ENCODE measurements around the gene PAQR9. TPM values are rescaled to one million over a fixed set of nuclear protein-coding genes. Genes with fewer than 3 reads are reported as not detected.

PAQR9 gene
- total RNA-seq, 1 donor from 2014 or later, result not detected

DNA sequence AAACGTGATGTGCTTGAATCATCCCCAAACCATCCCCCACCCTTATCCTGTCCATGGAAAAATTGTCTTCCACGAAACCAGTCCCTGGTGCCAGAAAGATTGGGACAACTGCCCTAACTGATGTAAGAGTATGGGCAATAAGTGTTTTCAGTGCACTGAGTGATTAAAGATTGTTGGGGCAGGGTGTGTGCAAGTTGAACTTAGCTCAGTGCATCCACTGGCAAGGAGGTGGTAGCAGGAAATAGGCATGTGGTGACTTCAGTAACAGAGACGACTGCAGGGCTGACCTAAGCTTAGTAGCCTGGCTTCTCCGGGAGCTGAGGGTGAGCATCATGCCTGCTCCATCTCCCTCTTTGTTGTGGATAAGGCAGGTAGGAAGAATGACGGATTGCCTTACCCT is 27.5 kb downstream of the PAQR9 start:
- no peak for DNase-seq (ENCODE audit: low spot score in 2 of 2, unreplicated experiment in 2 of 2)
- Mint-ChIP-seq H3K4me1 (peaks cover 11% of the 10 kb centered on the region), H3K4me3 (no peak overlapping the region), H3K36me3 (no peaks in the 10 kb centered on the region), H3K27ac (no peak overlapping the region), H3K9me3 (no peaks in the 10 kb centered on the region), H3K27me3 (ENCODE audit: low read depth) (peaks cover 2% of the 10 kb centered on the region)
- TF ChIP-seq, protein P1, sequence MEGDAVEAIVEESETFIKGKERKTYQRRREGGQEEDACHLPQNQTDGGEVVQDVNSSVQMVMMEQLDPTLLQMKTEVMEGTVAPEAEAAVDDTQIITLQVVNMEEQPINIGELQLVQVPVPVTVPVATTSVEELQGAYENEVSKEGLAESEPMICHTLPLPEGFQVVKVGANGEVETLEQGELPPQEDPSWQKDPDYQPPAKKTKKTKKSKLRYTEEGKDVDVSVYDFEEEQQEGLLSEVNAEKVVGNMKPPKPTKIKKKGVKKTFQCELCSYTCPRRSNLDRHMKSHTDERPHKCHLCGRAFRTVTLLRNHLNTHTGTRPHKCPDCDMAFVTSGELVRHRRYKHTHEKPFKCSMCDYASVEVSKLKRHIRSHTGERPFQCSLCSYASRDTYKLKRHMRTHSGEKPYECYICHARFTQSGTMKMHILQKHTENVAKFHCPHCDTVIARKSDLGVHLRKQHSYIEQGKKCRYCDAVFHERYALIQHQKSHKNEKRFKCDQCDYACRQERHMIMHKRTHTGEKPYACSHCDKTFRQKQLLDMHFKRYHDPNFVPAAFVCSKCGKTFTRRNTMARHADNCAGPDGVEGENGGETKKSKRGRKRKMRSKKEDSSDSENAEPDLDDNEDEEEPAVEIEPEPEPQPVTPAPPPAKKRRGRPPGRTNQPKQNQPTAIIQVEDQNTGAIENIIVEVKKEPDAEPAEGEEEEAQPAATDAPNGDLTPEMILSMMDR (IDR thresholded peaks at IDR 0.05; ENCODE audit: unreplicated experiment), result no peak

DNA sequence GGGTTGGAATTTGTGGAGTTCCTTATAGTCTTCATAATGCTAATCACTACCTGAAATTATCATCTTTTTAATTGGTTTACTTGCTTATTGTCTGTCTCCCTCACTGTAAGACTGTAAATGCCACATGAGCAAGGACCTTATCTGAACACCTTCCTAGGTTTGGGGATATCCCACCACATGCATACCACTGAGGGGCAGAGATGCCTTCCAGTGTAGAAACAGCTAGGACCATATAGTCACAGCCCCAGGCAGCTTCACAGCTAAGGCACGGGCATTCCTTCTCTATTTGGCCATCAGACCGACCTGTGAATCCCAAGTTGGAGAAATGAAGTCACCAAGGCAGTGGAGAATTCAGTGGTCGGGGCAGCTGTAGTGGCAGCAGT is 28.6 kb downstream of the PAQR9 start:
- no peak for DNase-seq (ENCODE audit: low spot score in 2 of 2, unreplicated experiment in 2 of 2)
- Mint-ChIP-seq H3K27me3 (ENCODE audit: low read depth) (peaks cover 2% of the 10 kb centered on the region), H3K36me3 (no peaks in the 10 kb centered on the region), H3K27ac (no peak overlapping the region), H3K4me3 (no peak overlapping the region), H3K4me1 (peaks cover 2% of the 10 kb centered on the region), H3K9me3 (no peaks in the 10 kb centered on the region)
- TF ChIP-seq, protein P1 (IDR thresholded peaks at IDR 0.05; ENCODE audit: unreplicated experiment), result no peak

GRCh38 chr3:142934128-142934886 is 29.2 kb downstream of the PAQR9 start:
- H3K27me3 Mint-ChIP-seq (ENCODE audit: low read depth), result peaks cover 2% of the 10 kb centered on the region
- no peaks in the 10 kb centered on the region for H3K9me3 Mint-ChIP-seq
- H3K4me3 Mint-ChIP-seq, result no peak overlapping the region
- no peak overlapping the region for H3K27ac Mint-ChIP-seq
- no peaks in the 10 kb centered on the region for H3K36me3 Mint-ChIP-seq
- TF ChIP-seq, protein P1 (IDR thresholded peaks at IDR 0.05; ENCODE audit: unreplicated experiment), result no peak
- no peaks in the 10 kb centered on the region for H3K4me1 Mint-ChIP-seq
- no peak for DNase-seq (ENCODE audit: low spot score in 2 of 2, unreplicated experiment in 2 of 2)

GRCh38 chr3:142931222-142931621 is 32.3 kb downstream of the PAQR9 start:
- H3K27me3 Mint-ChIP-seq (ENCODE audit: low read depth), result peaks cover 2% of the 10 kb centered on the region
- TF ChIP-seq, protein P1 (IDR thresholded peaks at IDR 0.05; ENCODE audit: unreplicated experiment), result no peak
- no peak overlapping the region for H3K27ac Mint-ChIP-seq
- no peaks in the 10 kb centered on the region for H3K9me3 Mint-ChIP-seq
- DNase-seq (ENCODE audit: low spot score in 2 of 2, unreplicated experiment in 2 of 2), result no peak
- H3K4me3 Mint-ChIP-seq, result no peak overlapping the region
- H3K4me1 Mint-ChIP-seq, result no peaks in the 10 kb centered on the region
- H3K36me3 Mint-ChIP-seq, result no peaks in the 10 kb centered on the region

DNA sequence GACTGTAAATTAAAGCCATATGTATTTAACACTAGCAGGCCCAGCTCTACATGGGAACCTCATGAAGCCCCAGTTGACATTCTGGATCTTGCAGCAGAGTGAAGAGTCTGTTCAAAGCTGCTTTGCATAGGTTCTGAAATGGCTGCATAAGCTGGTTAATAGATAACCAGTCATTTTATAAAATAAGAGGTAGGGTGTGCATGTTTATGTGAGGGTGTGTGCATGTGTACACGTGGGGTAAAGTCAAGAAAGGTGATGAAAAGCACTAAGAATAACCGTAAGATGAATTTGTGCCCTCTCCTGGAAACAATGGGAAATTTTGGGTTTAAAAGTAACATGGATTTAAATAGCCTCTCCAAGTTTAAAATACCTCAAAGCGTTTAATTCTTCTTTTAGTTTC is 33.0 kb downstream of the PAQR9 start:
- H3K27ac Mint-ChIP-seq, result no peak overlapping the region
- TF ChIP-seq, protein P1 (IDR thresholded peaks at IDR 0.05; ENCODE audit: unreplicated experiment), result no peak
- H3K4me1 Mint-ChIP-seq, result no peaks in the 10 kb centered on the region
- peaks cover 2% of the 10 kb centered on the region for H3K27me3 Mint-ChIP-seq (ENCODE audit: low read depth)
- H3K4me3 Mint-ChIP-seq, result no peak overlapping the region
- no peaks in the 10 kb centered on the region for H3K36me3 Mint-ChIP-seq
- no peak for DNase-seq (ENCODE audit: low spot score in 2 of 2, unreplicated experiment in 2 of 2)
- H3K9me3 Mint-ChIP-seq, result no peaks in the 10 kb centered on the region

Measured in mesothelial cell of epicardium (in vitro differentiated cells).